ENCODE results near the gene MARF1. TPM values are rescaled to one million over a fixed set of nuclear protein-coding genes. Genes with fewer than 3 reads are reported as not detected.

The MARF1 gene
- total and polyA plus RNA-seq, 2 of the 8 experiments (the other 6 are each of a cell fraction or from before 2014, with no cell fraction given) = 5.6 to 31.4 TPM

DNA sequence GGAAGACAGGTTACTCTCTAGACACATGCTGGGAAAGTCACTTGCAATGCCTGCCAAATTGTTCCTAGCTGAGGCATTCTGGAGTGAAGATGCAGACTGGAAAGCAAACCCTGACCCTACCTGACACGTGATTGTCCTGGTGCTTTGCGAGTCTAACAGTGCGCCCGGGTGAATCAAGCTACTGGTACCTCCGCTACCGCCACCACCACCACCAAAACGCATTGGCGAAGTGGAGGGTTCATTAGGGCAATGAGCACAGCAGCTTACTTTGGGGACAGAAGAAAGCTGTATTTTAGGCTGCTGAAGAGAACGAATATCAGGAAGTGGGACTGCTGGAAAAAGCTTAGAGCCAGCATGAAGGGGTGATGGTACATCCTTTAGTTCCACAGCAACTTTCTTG lies 7.0 kb downstream of the MARF1 start:
- POLR2A ChIA-PET (ENCODE audit: partially characterized antibody) = no interaction called here
- Histone ChIP-seq H3K23me2 (ENCODE audit: low read depth, low read length) (no peaks in the 10 kb centered on the region), H4K20me1 (replicated peaks in 1 of 2; ENCODE audit: control insufficient read depth in 1 of 2, insufficient read depth in 2 of 2, low read length in 2 of 2) (peaks cover 0 to 4% of the 10 kb centered on the region in 2 experiments), H2AK5ac (ENCODE audit: low read depth, low read length) (no peak overlapping the region), H2BK12ac (ENCODE audit: low read depth, low read length) (no peak overlapping the region), H3K4me2 (ENCODE audit: insufficient read depth in 1 of 2, low read depth in 2 of 2, low read length in 2 of 2) (no peak overlapping the region), H3K27ac (ENCODE audit: low read depth, low read length) (no peak overlapping the region; the same call in 1 of the 2 replicates), H2BK15ac (ENCODE audit: low read length) (no peak overlapping the region), H2AFZ (ENCODE audit: low read length) (no peak overlapping the region), H3K23ac (ENCODE audit: insufficient read length) (no peak overlapping the region), H4K5ac (ENCODE audit: insufficient read length, low read depth, low read length) (no peak overlapping the region), H3K4me3 (ENCODE audit: extremely low read depth in 1 of 4, insufficient read depth in 2 of 4, low read depth in 3 of 4, low read length in 4 of 4) (no peak overlapping the region), H3K79me1 (ENCODE audit: low read depth, low read length) (no peaks in the 10 kb centered on the region), H2BK120ac (replicated peaks; ENCODE audit: low read depth, low read length) (no peak overlapping the region), H3K79me2 (ENCODE audit: control insufficient read depth in 1 of 2, insufficient read depth in 2 of 2, low read length in 2 of 2) (peaks cover 0 to 13% of the 10 kb centered on the region in 2 experiments; a peak in 2 of 4 replicates), H2BK20ac (ENCODE audit: low read length) (no peak overlapping the region), H4K91ac (replicated peaks; ENCODE audit: insufficient read length, low read length) (no peak overlapping the region), H3K56ac (replicated peaks; ENCODE audit: insufficient read length, low read depth, low read length) (no peak overlapping the region), H4K8ac (ENCODE audit: extremely low read depth, insufficient read depth, low read length) (no peak overlapping the region), H2BK5ac (ENCODE audit: low read depth, low read length) (no peak overlapping the region), H3K36me3 (ENCODE audit: control insufficient read depth in 2 of 4, insufficient read depth in 4 of 4, low read length in 3 of 4) (peaks cover 2 to 60% (median 39%) of the 10 kb centered on the region in 4 experiments), H3K9ac (replicated peaks in 1 of 4; ENCODE audit: extremely low read depth in 1 of 4, low read depth in 3 of 4, low read length in 3 of 4) (no peak overlapping the region), H3K9me3 (ENCODE audit: insufficient read depth in 2 of 2, low read depth in 1 of 2, low read length in 1 of 2) (no peaks in the 10 kb centered on the region), H3K14ac (ENCODE audit: insufficient read length) (no peak overlapping the region), H3K27me3 (replicated peaks in 1 of 4; ENCODE audit: control insufficient read depth in 3 of 4, extremely low read depth in 1 of 4, insufficient read depth in 3 of 4, low read length in 3 of 4) (no peaks in the 10 kb centered on the region), H3K4ac (replicated peaks; ENCODE audit: insufficient read length, low read depth, low read length) (no peak overlapping the region), H3K4me1 (replicated peaks in 1 of 4; ENCODE audit: control insufficient read depth in 3 of 4, insufficient read depth in 4 of 4, low read length in 3 of 4) (no peaks in the 10 kb centered on the region), H3K18ac (ENCODE audit: extremely low read depth, low read length) (no peak overlapping the region)
- FAIRE-seq (no peak), DNase-seq (ENCODE audit: low read depth in 1 of 2, low spot score in 2 of 2) (no peak)
- 95% methylated on average over 9 of the region's 9 CpGs; no CpG with 5 or more reads in 1 of the 2 experiments for WGBS, 2 experiments (ENCODE audit: extremely low coverage in 1 of 2, insufficient coverage in 1 of 2, insufficient read length in 1 of 2, insufficient replicate concordance in 2 of 2, low coverage in 1 of 2, low lambda C conversion rate in 2 of 2, missing lambda C conversion rate in 1 of 2)
- CTCF ChIA-PET (ENCODE audit: partially characterized antibody) = interaction anchor here (0.9 kb wide), 1 partner anchor 68 kb away, joined by 3 read pairs; no protein-coding TSS in a partner anchor
- no peak for TF ChIP-seq JUN (IDR thresholded peaks at IDR 0.05; ENCODE audit: low read depth, low read length)
- no peak for TF ChIP-seq ASH2L (IDR thresholded peaks at IDR 0.05; ENCODE audit: low read length)
- TF ChIP-seq, protein P1, sequence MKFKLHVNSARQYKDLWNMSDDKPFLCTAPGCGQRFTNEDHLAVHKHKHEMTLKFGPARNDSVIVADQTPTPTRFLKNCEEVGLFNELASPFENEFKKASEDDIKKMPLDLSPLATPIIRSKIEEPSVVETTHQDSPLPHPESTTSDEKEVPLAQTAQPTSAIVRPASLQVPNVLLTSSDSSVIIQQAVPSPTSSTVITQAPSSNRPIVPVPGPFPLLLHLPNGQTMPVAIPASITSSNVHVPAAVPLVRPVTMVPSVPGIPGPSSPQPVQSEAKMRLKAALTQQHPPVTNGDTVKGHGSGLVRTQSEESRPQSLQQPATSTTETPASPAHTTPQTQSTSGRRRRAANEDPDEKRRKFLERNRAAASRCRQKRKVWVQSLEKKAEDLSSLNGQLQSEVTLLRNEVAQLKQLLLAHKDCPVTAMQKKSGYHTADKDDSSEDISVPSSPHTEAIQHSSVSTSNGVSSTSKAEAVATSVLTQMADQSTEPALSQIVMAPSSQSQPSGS (IDR thresholded peaks at IDR 0.05; ENCODE audit: low read length) = no peak
- no peak for TF ChIP-seq FOSL1 (IDR thresholded peaks at IDR 0.05; ENCODE audit: insufficient read depth, low read depth, low read length)
- TF ChIP-seq EGR1 (IDR thresholded peaks at IDR 0.05; ENCODE audit: borderline replicate concordance, low read depth, low read length) = no peak
- no peak for TF ChIP-seq EZH2 (IDR thresholded peaks at IDR 0.05; ENCODE audit: low read depth, low read length, severe bottlenecking)
- TF ChIP-seq, protein P2, sequence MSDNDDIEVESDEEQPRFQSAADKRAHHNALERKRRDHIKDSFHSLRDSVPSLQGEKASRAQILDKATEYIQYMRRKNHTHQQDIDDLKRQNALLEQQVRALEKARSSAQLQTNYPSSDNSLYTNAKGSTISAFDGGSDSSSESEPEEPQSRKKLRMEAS (IDR thresholded peaks at IDR 0.05) = no peak
- no peak for TF ChIP-seq SP2 (IDR thresholded peaks at IDR 0.05; ENCODE audit: low read length)
- TF ChIP-seq CTCF (IDR thresholded peaks at IDR 0.05; ENCODE audit: control extremely low read depth in 1 of 3, insufficient read depth in 1 of 3, low read depth in 1 of 3, low read length in 3 of 3) = no peak
- no peak for TF ChIP-seq SRF (IDR thresholded peaks at IDR 0.05; ENCODE audit: low read depth, low read length)

Measured in H1 (cell line).